HepG2 (cell line): ENCODE measurements around the gene IKZF2. TPM values are rescaled to one million over a fixed set of nuclear protein-coding genes. Genes with fewer than 3 reads are reported as not detected.

Experiments
- ATAC-seq: fragments of 200-7000 bp; cut with Tn5 transposase; 3 replicates; pipeline ENCODE4 v1.9.1; 2020; ENCODE audit warnings: mild to moderate bottlenecking, moderate library complexity
- BruUV-seq: library from RNA; stranded (reverse); fragments of 400-500 nt; replicated peaks from 2 replicates; lab custom pipeline; 2021; lab: Mats Ljungman, UMichigan
- CTCF ChIA-PET: fragments of 300-600 bp; formaldehyde crosslinking; extraction: SDS; loops from one replicate; lab custom pipeline; 2021; ENCODE audit warnings: low total read pairs, inconsistent platforms, low intra/inter-chr PET ratio; lab: Yijun Ruan, JAX
- POLR2A ChIA-PET: fragments of 350-600 bp; sonication (Branson Sonifier 250); formaldehyde crosslinking; loops from one replicate; lab custom pipeline; 2020; ENCODE audit warnings: antibody characterized with exemption, inconsistent platforms; lab: Yijun Ruan, JAX
- DNase-seq: peaks from one replicate; pipeline ENCODE4 v3.0.0-alpha.2; 2015; ENCODE audit warnings: low spot score
- FAIRE-seq: peaks from 3 replicates; lab custom pipeline; 2011; peaks lifted over from hg19 to GRCh38; lab: Jason Lieb, UNC
- H2AFZ ChIP-seq: one replicate; pipeline ENCODE4 v1.6.1; 2011; ENCODE audit warnings: low read length, inconsistent platforms
- H3K27ac ChIP-seq: fragments of 300-600 bp; 3 replicates; pipeline ENCODE4 v1.8.0; 2011; ENCODE audit warnings: mixed run types, mild to moderate bottlenecking, mixed read lengths, low read length, inconsistent platforms; ENCODE audit not compliant: insufficient read depth; ENCODE audit errors: extremely low read length
- H3K27me3 ChIP-seq, 2 experiments: fragments of 200-600 bp in 1 of 2; 2 replicates in 1 of 2; 3 replicates in 1 of 2; pipeline versions ENCODE4 v1.6.0 to v1.8.0; 2011; ENCODE audit warnings: low read length in 2 of 2, mild to moderate bottlenecking in 2 of 2, moderate library complexity in 2 of 2, inconsistent platforms in 1 of 2; ENCODE audit not compliant: insufficient read depth in 2 of 2, control insufficient read depth in 1 of 2
- H3K36me3 ChIP-seq, 2 experiments: fragments of 200-600 bp in 1 of 2; replicated peaks in 1 of 2; 2 replicates in 1 of 2; 3 replicates in 1 of 2; pipeline versions ENCODE4 v1.5.1 to v1.8.0; 2011; ENCODE audit warnings: low read length in 2 of 2, inconsistent platforms in 1 of 2; ENCODE audit not compliant: insufficient read depth in 2 of 2, control insufficient read depth in 1 of 2
- H3K4me1 ChIP-seq: 2 replicates; pipeline ENCODE4 v1.5.1; 2012; ENCODE audit warnings: low read length, inconsistent platforms; ENCODE audit not compliant: insufficient read depth
- H3K4me2 ChIP-seq: 2 replicates; pipeline ENCODE4 v1.6.0; 2011; ENCODE audit warnings: low read depth, low read length, inconsistent platforms
- H3K4me3 ChIP-seq, 3 experiments: fragments of 200-600 bp in 1 of 3; sonication (generic), shearing (Covaris generic) in 1 of 3; replicated peaks in 1 of 3; 2 replicates each; pipeline ENCODE4 v1.5.1; 2011 to 2016; ENCODE audit warnings: low read length in 3 of 3, inconsistent platforms in 2 of 3, low read depth in 2 of 3, mild to moderate bottlenecking in 2 of 3, control low read depth in 1 of 3, mixed read lengths in 1 of 3; ENCODE audit not compliant: insufficient read depth in 1 of 3
- H3K79me2 ChIP-seq: one replicate; pipeline ENCODE4 v1.6.1; 2011; ENCODE audit warnings: low read length, inconsistent platforms; ENCODE audit not compliant: insufficient read depth
- H3K9ac ChIP-seq: 2 replicates; pipeline ENCODE4 v1.6.0; 2011; ENCODE audit warnings: mild to moderate bottlenecking, low read depth, low read length, inconsistent platforms; ENCODE audit not compliant: insufficient read depth
- H3K9me3 ChIP-seq: 2 replicates; pipeline ENCODE4 v1.5.1; 2012; ENCODE audit warnings: mild to moderate bottlenecking, low read length
- H4K20me1 ChIP-seq: 2 replicates; pipeline ENCODE4 v1.6.0; 2011; ENCODE audit warnings: inconsistent platforms, mild to moderate bottlenecking, low read length, moderate library complexity; ENCODE audit not compliant: insufficient read depth
- RXRB ChIP-seq: IDR thresholded peaks from 2 replicates; pipeline ENCODE4 v1.6.1; 2016; ENCODE audit warnings: borderline replicate concordance, missing genetic modification reagents, missing compliant biosample characterization
- SNAPC4 ChIP-seq: sonication (generic); formaldehyde crosslinking; IDR thresholded peaks from 2 replicates; pipeline ENCODE4 v1.4.0; 2020; ENCODE audit warnings: mild to moderate bottlenecking, missing genetic modification reagents
- TMF1 ChIP-seq: sonication (generic); formaldehyde crosslinking; IDR thresholded peaks from 2 replicates; pipeline ENCODE4 v1.8.1; 2022; ENCODE audit warnings: low read depth, missing genetic modification reagents
- USF2 ChIP-seq, 2 experiments: sonication (generic) in 1 of 2; formaldehyde crosslinking in 1 of 2; IDR thresholded peaks; 2 replicates each; pipeline versions ENCODE4 v1.5.1 to v1.6.1; 2011 to 2020; ENCODE audit warnings: borderline replicate concordance in 1 of 2, low read depth in 1 of 2, low read length in 1 of 2, mild to moderate bottlenecking in 1 of 2, missing genetic modification reagents in 1 of 2, moderate library complexity in 1 of 2
- YEATS2 ChIP-seq: sonication (generic); formaldehyde crosslinking; IDR thresholded peaks from 2 replicates; pipeline ENCODE4 v1.4.0; 2020; ENCODE audit warnings: missing genetic modification reagents, borderline replicate concordance
- YY1 ChIP-seq: IDR thresholded peaks from 2 replicates; pipeline ENCODE4 v1.6.1; 2011; ENCODE audit warnings: low read length, low read depth, moderate library complexity, mild to moderate bottlenecking; ENCODE audit not compliant: insufficient read depth, insufficient replicate concordance
- ZNF704 ChIP-seq: sonication (generic); formaldehyde crosslinking; IDR thresholded peaks from 2 replicates; pipeline ENCODE4 v1.8.1; 2023; ENCODE audit warnings: mild to moderate bottlenecking, inconsistent platforms, moderate library complexity, missing genetic modification reagents, borderline replicate concordance
- ZNF816 ChIP-seq: sonication (generic); formaldehyde crosslinking; IDR thresholded peaks from 2 replicates; pipeline ENCODE4 v1.8.0; 2022; ENCODE audit warnings: missing genetic modification reagents, mild to moderate bottlenecking, borderline replicate concordance
- WGBS: methylation state at CpG from one replicate; pipeline ENCODE4 v1.1.6; 2017; ENCODE audit warnings: low lambda C conversion rate; 5-methylcytosine and 5-hydroxymethylcytosine counted together
- in situ Hi-C: cut with HindIII; loops from 2 replicates; pipeline ENCODE4 v1.10.0; 2017; ENCODE audit warnings: low pct_unique_long_range_greater_than_20kb; ENCODE audit not compliant: extremely low pct_ligation_motif_present
- intact Hi-C: fragments of 100-400 bp; cut with micrococcal nuclease; formaldehyde crosslinking; loops from one replicate; pipeline ENCODE4 v1.10.0; 2022; ENCODE audit not compliant: unreplicated experiment
- polyA plus RNA-seq, 8 experiments: library from polyadenylated mRNA; depleted of rRNA in 3 of 8; stranded (reverse) in 7 of 8; unstranded in 1 of 8; fragments of >200 nt; fragmentation: Illumina TruSeq in 4 of 8; extraction: Trizol in 4 of 8; gene quantifications; 2 replicates each; pipeline versions ENCODE4 v1.2.1 to v1.2.3, GENCODE V29; 2011 to 2016; ENCODE audit warnings: low read depth in 4 of 8, missing spikeins in 1 of 8, mixed read lengths in 1 of 8; ENCODE audit not compliant: insufficient read depth in 1 of 8
- total RNA-seq, 5 experiments: library from RNA; depleted of rRNA; stranded (reverse); fragments of >200 nt; fragmentation: Illumina TruSeq; extraction: Trizol; gene quantifications; 2 replicates each; pipeline ENCODE4 v1.2.3, GENCODE V29; 2016; ENCODE audit warnings: low read depth in 1 of 5
- TF ChIP-seq, protein P1 (sequence below): sonication (generic); formaldehyde crosslinking; conservative IDR thresholded peaks from 2 replicates; pipeline ENCODE4 v1.8.0; 2022; ENCODE audit warnings: missing genetic modification reagents
- TF ChIP-seq, protein P2 (sequence below): IDR thresholded peaks from 2 replicates; pipeline ENCODE4 v1.6.1; 2016; ENCODE audit warnings: mild to moderate bottlenecking

Gene IKZF2
- total and polyA plus RNA-seq, 2 of the 13 experiments (the other 11 are each of a cell fraction or from before 2014, with no cell fraction given) = 0.18 to 0.86 TPM

DNA sequence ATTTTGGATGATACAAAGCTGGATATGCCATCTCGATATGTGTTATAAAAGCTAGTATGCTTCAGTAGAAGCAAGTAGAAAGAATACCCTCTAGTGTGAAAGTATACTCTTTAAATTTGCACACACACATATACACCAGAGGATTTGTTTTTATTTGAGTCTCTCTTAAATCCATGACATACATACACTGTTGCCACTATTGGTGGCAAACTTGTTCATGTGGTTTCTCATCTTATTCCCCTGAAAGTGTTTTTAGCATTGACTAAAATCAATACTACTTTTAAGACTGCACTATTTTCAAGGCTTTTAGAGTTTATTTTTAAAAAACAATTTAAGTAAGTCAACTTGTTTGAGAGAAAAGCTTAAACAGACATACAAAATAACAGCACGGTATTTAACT lies 137.4 kb downstream of the IKZF2 start:
- Histone ChIP-seq H3K79me2 (no peaks in the 10 kb centered on the region), H3K4me1 (no peaks in the 10 kb centered on the region), H2AFZ (no peak overlapping the region), H3K36me3 (no peaks in the 10 kb centered on the region), H3K9ac (no peak overlapping the region), H3K9me3 (no peaks in the 10 kb centered on the region), H3K27me3 (no peaks in the 10 kb centered on the region), H3K27ac (no peak overlapping the region), H4K20me1 (no peaks in the 10 kb centered on the region), H3K4me2 (no peak overlapping the region), H3K4me3 (no peak overlapping the region)
- no TSS peak for BruUV-seq
- no peak for FAIRE-seq
- ChIA-PET CTCF (no interaction called here), POLR2A (no interaction called here)
- ATAC-seq = no peak
- WGBS = 3% methylated on average over 2 of the region's 2 CpGs
- intact Hi-C loops = no loop called here
- in situ Hi-C loops = no loop called here
- no peak for DNase-seq
- TF ChIP-seq TMF1 (no peak), USF2 (IDR thresholded peaks at IDR 0.05; ENCODE audit: low read depth, low read length) (no peak), USF2 (CRISPR knock-in tag; IDR thresholded peaks at IDR 0.05; ENCODE audit: borderline replicate concordance) (no peak), SNAPC4 (CRISPR knock-in tag) (no peak), ZNF816 (CRISPR knock-in tag) (no peak), YEATS2 (CRISPR knock-in tag) (no peak), RXRB (CRISPR knock-in tag) (no peak), ZNF704 (no peak), YY1 (no peak)
- TF ChIP-seq, protein P1, sequence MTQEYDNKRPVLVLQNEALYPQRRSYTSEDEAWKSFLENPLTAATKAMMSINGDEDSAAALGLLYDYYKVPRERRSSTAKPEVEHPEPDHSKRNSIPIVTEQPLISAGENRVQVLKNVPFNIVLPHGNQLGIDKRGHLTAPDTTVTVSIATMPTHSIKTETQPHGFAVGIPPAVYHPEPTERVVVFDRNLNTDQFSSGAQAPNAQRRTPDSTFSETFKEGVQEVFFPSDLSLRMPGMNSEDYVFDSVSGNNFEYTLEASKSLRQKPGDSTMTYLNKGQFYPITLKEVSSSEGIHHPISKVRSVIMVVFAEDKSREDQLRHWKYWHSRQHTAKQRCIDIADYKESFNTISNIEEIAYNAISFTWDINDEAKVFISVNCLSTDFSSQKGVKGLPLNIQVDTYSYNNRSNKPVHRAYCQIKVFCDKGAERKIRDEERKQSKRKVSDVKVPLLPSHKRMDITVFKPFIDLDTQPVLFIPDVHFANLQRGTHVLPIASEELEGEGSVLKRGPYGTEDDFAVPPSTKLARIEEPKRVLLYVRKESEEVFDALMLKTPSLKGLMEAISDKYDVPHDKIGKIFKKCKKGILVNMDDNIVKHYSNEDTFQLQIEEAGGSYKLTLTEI = no peak
- TF ChIP-seq, protein P2, sequence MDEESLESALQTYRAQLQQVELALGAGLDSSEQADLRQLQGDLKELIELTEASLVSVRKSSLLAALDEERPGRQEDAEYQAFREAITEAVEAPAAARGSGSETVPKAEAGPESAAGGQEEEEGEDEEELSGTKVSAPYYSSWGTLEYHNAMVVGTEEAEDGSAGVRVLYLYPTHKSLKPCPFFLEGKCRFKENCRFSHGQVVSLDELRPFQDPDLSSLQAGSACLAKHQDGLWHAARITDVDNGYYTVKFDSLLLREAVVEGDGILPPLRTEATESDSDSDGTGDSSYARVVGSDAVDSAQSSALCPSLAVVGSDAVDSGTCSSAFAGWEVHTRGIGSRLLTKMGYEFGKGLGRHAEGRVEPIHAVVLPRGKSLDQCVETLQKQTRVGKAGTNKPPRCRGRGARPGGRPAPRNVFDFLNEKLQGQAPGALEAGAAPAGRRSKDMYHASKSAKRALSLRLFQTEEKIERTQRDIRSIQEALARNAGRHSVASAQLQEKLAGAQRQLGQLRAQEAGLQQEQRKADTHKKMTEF (CRISPR knock-in tag) = no peak
